Upper lobe of left lung (tissue), 6 donors: ENCODE data around the gene NLRP9. TPM values are rescaled to one million over a fixed set of nuclear protein-coding genes. Genes with fewer than 3 reads are reported as not detected.

ENCODE experiments used
- ATAC-seq, 2 donors: fragments of 200-7000 bp; cut with Tn5 transposase; one replicate each; pipeline ENCODE4 v1.9.1; 2022; ENCODE audit warnings: mild to moderate bottlenecking in 2 of 2, moderate library complexity in 2 of 2; ENCODE audit not compliant: low FRiP score in 2 of 2
- DNase-seq, 2 donors: peaks; one replicate each; pipeline ENCODE4 v3.0.0-alpha.2; 2019 to 2020
- H3K27ac ChIP-seq, 4 donors: fragments of 200-600 bp; sonication (generic); one replicate each; pipeline ENCODE4 v1.5.1; 2016 to 2019
- H3K27me3 ChIP-seq, 4 donors: fragments of 200-600 bp; sonication (generic); one replicate each; pipeline ENCODE4 v1.5.1; 2017 to 2019
- H3K36me3 ChIP-seq, 4 donors: fragments of 200-600 bp; sonication (generic); one replicate each; pipeline ENCODE4 v1.5.1; 2016 to 2019
- H3K4me1 ChIP-seq, 4 donors: fragments of 200-600 bp; sonication (generic); one replicate each; pipeline ENCODE4 v1.5.1; 2018 to 2019
- H3K4me3 ChIP-seq, 4 donors: fragments of 200-600 bp; sonication (generic); one replicate each; pipeline ENCODE4 v1.5.1; 2017 to 2019; ENCODE audit warnings: mild to moderate bottlenecking in 2 of 4, moderate library complexity in 1 of 4
- H3K9me3 ChIP-seq, 4 donors: fragments of 200-600 bp; sonication (generic); one replicate each; pipeline ENCODE4 v1.5.1; 2018 to 2019
- CTCF ChIP-seq, 6 experiments: fragments of 450-650 bp in 4 of 6; fragments of 200-600 bp in 2 of 6; sonication (generic) in 2 of 6; IDR thresholded peaks; one replicate each; pipeline ENCODE4 v1.5.1; 2016 to 2019; ENCODE audit warnings: antibody characterized with exemption in 6 of 6
- EP300 ChIP-seq, 4 donors: sonication (generic); formaldehyde crosslinking; IDR thresholded peaks; one replicate each; pipeline ENCODE4 v1.5.1; 2017; ENCODE audit warnings: antibody characterized with exemption in 4 of 4, control low read depth in 2 of 4
- POLR2A ChIP-seq, 4 donors: fragments of 450-650 bp; IDR thresholded peaks; one replicate each; pipeline ENCODE4 v1.5.1; 2016 to 2017; ENCODE audit warnings: antibody characterized with exemption in 4 of 4, mild to moderate bottlenecking in 2 of 4
- POLR2AphosphoS5 ChIP-seq, 2 donors: sonication (generic); formaldehyde crosslinking; IDR thresholded peaks; one replicate each; pipeline ENCODE4 v1.5.1; 2017; ENCODE audit warnings: antibody characterized with exemption in 2 of 2
- WGBS, 2 donors: methylation state at CpG; one replicate each; pipeline ENCODE4 v1.1.5; 2017 to 2018; 5-methylcytosine and 5-hydroxymethylcytosine counted together
- total RNA-seq, 6 donors: library from RNA; depleted of rRNA in 4 of 6; stranded (reverse); fragments of >200 nt in 4 of 6; gene quantifications; one replicate each; pipeline versions ENCODE4 v1.1.0 to v1.2.1, GENCODE V29; 2016 to 2021
- donor health status: DM: no; HTN: no; CAD: no; lungs with moderate emphysema.
- donor health status: DM: no; HTN: yes; CAD: no; lungs with severe emphysema.

NLRP9 gene
- total RNA-seq, 6 donors from 2014 or later = not detected

GRCh38 chr19:55691561-55692481 is 46.4 kb downstream of the NLRP9 start:
- Histone ChIP-seq H3K27ac (no peak overlapping the region), H3K4me1 (peaks cover 0 to 4% (median 0%) of the 10 kb centered on the region in 4 donors), H3K4me3 (no peak overlapping the region), H3K36me3 (peaks cover 56 to 99% (median 92%) of the 10 kb centered on the region in 4 donors), H3K9me3 (no peaks in the 10 kb centered on the region), H3K27me3 (no peaks in the 10 kb centered on the region)
- ATAC-seq (no peak), DNase-seq (peak in 1 of 2 donors; percentile 61)
- 93 to 96% methylated on average over 22 to 31 of the region's 31 CpGs for WGBS, 2 donors
- TF ChIP-seq POLR2AphosphoS5 (IDR thresholded peaks at IDR 0.05) (no peak), EP300 (IDR thresholded peaks at IDR 0.05) (no peak), CTCF (IDR thresholded peaks at IDR 0.05) (no peak), POLR2A (IDR thresholded peaks at IDR 0.05) (no peak)

- WGBS, 2 donors = 96% methylated on average over 26 to 31 of the region's 31 CpGs
- peaks cover 0 to 7% (median 2%) of the 10 kb centered on the region in 4 donors for H3K4me1 ChIP-seq
- no peak overlapping the region for H3K27ac ChIP-seq
- ATAC-seq = no peak
- no peak overlapping the region for H3K4me3 ChIP-seq
- H3K9me3 ChIP-seq = no peaks in the 10 kb centered on the region
- H3K36me3 ChIP-seq = peaks cover 54 to 99% (median 90%) of the 10 kb centered on the region in 4 donors
- no peak for TF ChIP-seq POLR2A (IDR thresholded peaks at IDR 0.05)
- no peak for TF ChIP-seq POLR2AphosphoS5 (IDR thresholded peaks at IDR 0.05)
- TF ChIP-seq EP300 (IDR thresholded peaks at IDR 0.05) = no peak
- no peak for TF ChIP-seq CTCF (IDR thresholded peaks at IDR 0.05)
- peak in 1 of 2 donors; percentile 59 for DNase-seq
- H3K27me3 ChIP-seq = no peaks in the 10 kb centered on the region
These were observed 47.2 kb downstream of the NLRP9 start for GRCh38 chr19:55690769-55691545.

- DNase-seq = peak in 1 of 2 donors; percentile 66
- H3K27ac ChIP-seq = no peak overlapping the region
- 93 to 97% methylated on average over 7 to 23 of the region's 25 CpGs for WGBS, 2 donors
These were observed 48.0 kb downstream of the NLRP9 start for GRCh38 chr19:55690109-55690768.

More at GRCh38 chr19:55690109-55690768, 48.0 kb downstream of the NLRP9 start:
- no peak for ATAC-seq
- H3K9me3 ChIP-seq = no peaks in the 10 kb centered on the region
- H3K4me1 ChIP-seq = peaks cover 0 to 14% (median 3%) of the 10 kb centered on the region in 4 donors
- no peak overlapping the region for H3K4me3 ChIP-seq
- TF ChIP-seq CTCF (IDR thresholded peaks at IDR 0.05) = no peak
- no peak for TF ChIP-seq POLR2A (IDR thresholded peaks at IDR 0.05)
- TF ChIP-seq POLR2AphosphoS5 (IDR thresholded peaks at IDR 0.05) = no peak
- TF ChIP-seq EP300 (IDR thresholded peaks at IDR 0.05) = no peak
- peaks cover 54 to 99% (median 90%) of the 10 kb centered on the region in 4 donors for H3K36me3 ChIP-seq
- no peaks in the 10 kb centered on the region for H3K27me3 ChIP-seq
